K562 (cell line): ENCODE data around the gene GPR135. TPM values are rescaled to one million over a fixed set of nuclear protein-coding genes. Genes with fewer than 3 reads are reported as not detected.

Experiments
- ATAC-seq: fragments of 200-7000 bp; cut with Tn5 transposase; 3 replicates; pipeline ENCODE4 v1.9.1; 2020; ENCODE audit warnings: moderate library complexity
- BruUV-seq: library from RNA; stranded (reverse); fragments of 400-500 nt; replicated peaks from 2 replicates; lab custom pipeline; 2021; lab: Mats Ljungman, UMichigan
- CTCF ChIA-PET: fragments of 300-600 bp; formaldehyde crosslinking; extraction: SDS; loops from one replicate; lab custom pipeline; 2021; ENCODE audit warnings: low intra/inter-chr PET ratio; lab: Yijun Ruan, JAX
- POLR2A ChIA-PET: fragments of 300-600, 350-650 bp; sonication (Branson Sonifier 250); formaldehyde crosslinking; extraction: SDS; loops from one replicate; lab custom pipeline; 2021; ENCODE audit warnings: antibody characterized with exemption, inconsistent platforms; lab: Yijun Ruan, JAX
- DNase-seq, 4 experiments: peaks; one replicate each; pipeline versions ENCODE4 v3.0.0 to v3.0.0-alpha.2; 2011 to 2018; ENCODE audit warnings: low spot score in 3 of 4, mixed read lengths in 3 of 4; ENCODE audit errors: extremely low read depth in 1 of 4
- FAIRE-seq: peaks from 2 replicates; lab custom pipeline; 2011; peaks lifted over from hg19 to GRCh38; lab: Jason Lieb, UNC
- H2AFZ ChIP-seq: 2 replicates; pipeline ENCODE4 v1.6.0; 2011; ENCODE audit warnings: low read depth, low read length, control low read depth, inconsistent platforms
- H3K27ac ChIP-seq: fragments of 200-600 bp; 3 replicates; pipeline ENCODE4 v1.8.0; 2011; ENCODE audit warnings: low read depth, mild to moderate bottlenecking, control low read depth, inconsistent platforms, low read length, moderate library complexity, mixed read lengths; ENCODE audit errors: extremely low read depth
- H3K27me3 ChIP-seq, 2 experiments: fragments of 300-600 bp in 1 of 2; 2 replicates in 1 of 2; 3 replicates in 1 of 2; pipeline versions ENCODE4 v1.6.0 to v1.8.0; 2011; ENCODE audit warnings: inconsistent platforms in 2 of 2, low read length in 2 of 2, mild to moderate bottlenecking in 1 of 2, mixed read lengths in 1 of 2, moderate library complexity in 1 of 2; ENCODE audit not compliant: control insufficient read depth in 2 of 2, insufficient read depth in 2 of 2
- H3K36me3 ChIP-seq: fragments of 300-600 bp; 3 replicates; pipeline ENCODE4 v1.8.0; 2011; ENCODE audit warnings: mild to moderate bottlenecking, low read length, inconsistent platforms; ENCODE audit not compliant: control insufficient read depth, insufficient read depth
- H3K4me1 ChIP-seq, 2 experiments: fragments of 200-600 bp in 1 of 2; replicated peaks in 1 of 2; 2 replicates in 1 of 2; 3 replicates in 1 of 2; pipeline versions ENCODE4 v1.5.1 to v1.8.0; 2011; ENCODE audit warnings: inconsistent platforms in 2 of 2, low read length in 2 of 2, mild to moderate bottlenecking in 1 of 2, mixed read lengths in 1 of 2, moderate library complexity in 1 of 2; ENCODE audit not compliant: control insufficient read depth in 2 of 2, insufficient read depth in 2 of 2
- H3K4me2 ChIP-seq: 2 replicates; pipeline ENCODE4 v1.6.1; 2011; ENCODE audit warnings: low read length, control low read depth, inconsistent platforms, mixed read lengths; ENCODE audit not compliant: insufficient read depth
- H3K4me3 ChIP-seq: fragments of 200-600 bp; sonication (generic), shearing (Covaris generic); 2 replicates; pipeline ENCODE4 v1.5.1; 2016; ENCODE audit warnings: control low read depth, inconsistent platforms
- H3K79me2 ChIP-seq: fragments of 200-600 bp; 3 replicates; pipeline ENCODE4 v1.8.0; 2011; ENCODE audit warnings: low read length, inconsistent platforms; ENCODE audit not compliant: control insufficient read depth, insufficient read depth
- H3K9ac ChIP-seq, 2 experiments: 2 replicates each; pipeline versions ENCODE4 v1.6.0 to v1.6.1; 2011; ENCODE audit warnings: low read depth in 2 of 2, low read length in 2 of 2, control low read depth in 1 of 2, inconsistent platforms in 1 of 2, mild to moderate bottlenecking in 1 of 2, mixed read lengths in 1 of 2; ENCODE audit not compliant: insufficient read depth in 1 of 2
- H3K9me1 ChIP-seq: one replicate; pipeline ENCODE4 v1.6.0; 2011; ENCODE audit warnings: inconsistent platforms, mild to moderate bottlenecking, low read length, moderate library complexity; ENCODE audit not compliant: control insufficient read depth, insufficient read depth
- H3K9me3 ChIP-seq: replicated peaks from 2 replicates; pipeline ENCODE4 v1.5.1; 2011; ENCODE audit warnings: low read depth, low read length, inconsistent platforms; ENCODE audit not compliant: control insufficient read depth, insufficient read depth
- H4K20me1 ChIP-seq: replicated peaks from 2 replicates; pipeline ENCODE4 v1.6.1; 2011; ENCODE audit warnings: low read length, inconsistent platforms, mixed read lengths; ENCODE audit not compliant: control insufficient read depth, insufficient read depth
- ESRRA ChIP-seq: fragments of 450-650 bp; IDR thresholded peaks from 2 replicates; pipeline ENCODE4 v1.6.1; 2014; ENCODE audit warnings: low read depth, mild to moderate bottlenecking, moderate library complexity, borderline replicate concordance
- GABPA ChIP-seq: fragments of 200-800 bp; sonication (Bioruptor generic); conservative IDR thresholded peaks from 2 replicates; pipeline ENCODE4 v1.6.1; 2016; ENCODE audit warnings: low read depth, missing genetic modification characterization, missing compliant biosample characterization
- KLF10 ChIP-seq: fragments of 250-450 bp; sonication (Bioruptor Pico); IDR thresholded peaks from 2 replicates; pipeline ENCODE4 v1.6.1; 2021; ENCODE audit warnings: matching md5 sums
- RB1 ChIP-seq: fragments of 450-650 bp; IDR thresholded peaks from 2 replicates; pipeline ENCODE4 v1.6.1; 2017; ENCODE audit warnings: low read depth, mild to moderate bottlenecking
- TBL1XR1 ChIP-seq, 2 experiments: IDR thresholded peaks; 2 replicates each; pipeline ENCODE4 v1.6.1; 2012; ENCODE audit warnings: improper control_type of control experiment in 2 of 2, low read length in 2 of 2, mild to moderate bottlenecking in 1 of 2
- ZFP36 ChIP-seq: fragments of 150-350 bp; IDR thresholded peaks from 2 replicates; pipeline ENCODE4 v1.6.1; 2018; ENCODE audit warnings: low read length, low read depth; ENCODE audit not compliant: partially characterized antibody
- WGBS: fragments of 100-300 bp; shearing (Covaris generic); methylation state at CpG from one replicate; pipeline ENCODE4 v1.1.6; 2016; ENCODE audit warnings: low coverage, mixed read lengths; ENCODE audit not compliant: insufficient coverage; ENCODE audit errors: missing lambda C conversion rate; 5-methylcytosine and 5-hydroxymethylcytosine counted together
- in situ Hi-C: fragments of 300-500 bp; cut with MboI; formaldehyde crosslinking; loops from 4 replicates; pipeline ENCODE4 v1.15.0; 2018; ENCODE audit warnings: inconsistent platforms, mixed read lengths
- intact Hi-C: fragments of 100-400 bp; cut with micrococcal nuclease; formaldehyde crosslinking; loops from 2 replicates; pipeline ENCODE4 v1.14.2; 2022
- polyA plus RNA-seq, 8 experiments: library from polyadenylated mRNA; depleted of rRNA in 4 of 8; stranded (reverse) in 5 of 8; unstranded in 3 of 8; fragments of >200 nt; fragmentation: Nextera tagmentation in 2 of 8; fragmentation: Illumina TruSeq in 1 of 8; extraction: Ambion mirVana in 2 of 8; extraction: Trizol in 1 of 8; gene quantifications; 2 replicates each; pipeline versions ENCODE4 v1.2.1 to v1.2.3, GENCODE V29; 2011 to 2014; ENCODE audit warnings: inconsistent platforms in 1 of 8, missing spikeins in 1 of 8
- total RNA-seq, 7 experiments: library from RNA; depleted of rRNA in 6 of 7; stranded (reverse); fragments of >200 nt in 6 of 7; fragmentation: Illumina TruSeq in 2 of 7; extraction: Trizol in 2 of 7; gene quantifications; 2 replicates each; pipeline versions ENCODE4 v1.2.1 to v1.2.3, GENCODE V29; 2011 to 2021; ENCODE audit warnings: low replicate concordance in 1 of 7

GPR135 gene
- total and polyA plus RNA-seq, 9 of the 15 experiments (the other 6 are each of a cell fraction or from before 2014, with no cell fraction given): 0.06 to 1.6 (median 1.0) TPM

- WGBS: 10% methylated on average over 3 of the region's 3 CpGs
- no peaks in the 10 kb centered on the region for H3K36me3 ChIP-seq
- no peaks in the 10 kb centered on the region for H3K79me2 ChIP-seq
- no peak overlapping the region for H3K9ac ChIP-seq
- CTCF ChIA-PET: no interaction called here
- no peak for DNase-seq
- H2AFZ ChIP-seq: no peak overlapping the region
- no peak for TF ChIP-seq KLF10 (CRISPR knock-in tag)
- no peak for TF ChIP-seq RB1
- H4K20me1 ChIP-seq: no peaks in the 10 kb centered on the region
- no peaks in the 10 kb centered on the region for H3K9me3 ChIP-seq
- no peak for ATAC-seq
- no peak for FAIRE-seq
- H3K4me2 ChIP-seq: no peak overlapping the region
- POLR2A ChIA-PET: interaction anchor here (0.8 kb wide), 1 partner anchor 9 kb away, joined by 3 read pairs; no protein-coding TSS in a partner anchor
- no peaks in the 10 kb centered on the region for H3K4me1 ChIP-seq
- no peak overlapping the region for H3K27ac ChIP-seq
- intact Hi-C loops: no loop called here
- BruUV-seq: no TSS peak
- H3K9me1 ChIP-seq: no peaks in the 10 kb centered on the region
- in situ Hi-C loops: no loop called here
- H3K27me3 ChIP-seq: no peaks in the 10 kb centered on the region
- no peak overlapping the region for H3K4me3 ChIP-seq
Observed at GRCh38 chr14:59435101-59435500, 30.1 kb downstream of the GPR135 start.

- no peak overlapping the region for H3K9ac ChIP-seq
- H3K9me3 ChIP-seq: no peaks in the 10 kb centered on the region
- no peaks in the 10 kb centered on the region for H3K36me3 ChIP-seq
- H3K4me2 ChIP-seq: no peak overlapping the region
- ATAC-seq: no peak
- WGBS: 56% methylated on average over 4 of the region's 4 CpGs
- POLR2A ChIA-PET: no interaction called here
- no peaks in the 10 kb centered on the region for H4K20me1 ChIP-seq
- no peak overlapping the region for H3K27ac ChIP-seq
- no TSS peak for BruUV-seq
- H3K4me3 ChIP-seq: no peak overlapping the region
- no peaks in the 10 kb centered on the region for H3K79me2 ChIP-seq
- no peak for FAIRE-seq
- no peaks in the 10 kb centered on the region; a peak in 1 of 5 replicates for H3K27me3 ChIP-seq
- intact Hi-C loops: no loop called here
- CTCF ChIA-PET: no interaction called here
- TF ChIP-seq ESRRA: no peak
- TF ChIP-seq ZFP36: no peak
- TF ChIP-seq GABPA (tag): no peak
- no peak for TF ChIP-seq TBL1XR1 (IDR thresholded peaks at IDR 0.05; ENCODE audit: low read length in 2 of 2)
- TF ChIP-seq, all 486 proteins: peak for 0
- DNase-seq: no peak
- Histone ChIP-seq H3K4me1 (no peaks in the 10 kb centered on the region), H2AFZ (no peak overlapping the region), H3K9me1 (no peaks in the 10 kb centered on the region)
- in situ Hi-C loops: no loop called here
Observed at GRCh38 chr14:59429790-59430189, 35.4 kb downstream of the GPR135 start.
